Calu3 (cell line): Measurements from ENCODE around the gene SIRT5. TPM values are rescaled to one million over a fixed set of nuclear protein-coding genes. Genes with fewer than 3 reads are reported as not detected.

Experiments used
- BruUV-seq: library from RNA; stranded (reverse); fragments of 400-500 nt; replicated peaks from 2 replicates; lab custom pipeline; 2021; lab: Mats Ljungman, UMichigan
- CTCF ChIA-PET: fragments of 300-600 bp; sonication (Branson Sonifier 250); formaldehyde crosslinking; loops from one replicate; lab custom pipeline; 2022; ENCODE audit warnings: antibody characterized with exemption; lab: Charles Lee
- DNase-seq: peaks from one replicate; pipeline ENCODE4 v3.0.0; 2022
- H3K27ac Mint-ChIP-seq: one replicate; pipeline ENCODE4 v1.8.0; 2022; ENCODE audit warnings: mixed read lengths; ENCODE audit not compliant: unreplicated experiment
- H3K27me3 Mint-ChIP-seq: one replicate; pipeline ENCODE4 v1.8.0; 2022; ENCODE audit warnings: mixed read lengths; ENCODE audit not compliant: unreplicated experiment
- H3K36me3 Mint-ChIP-seq: one replicate; pipeline ENCODE4 v1.8.0; 2022; ENCODE audit warnings: mild to moderate bottlenecking, moderate library complexity, mixed read lengths; ENCODE audit not compliant: insufficient read depth, unreplicated experiment
- H3K4me1 Mint-ChIP-seq: one replicate; pipeline ENCODE4 v1.8.0; 2022; ENCODE audit warnings: mild to moderate bottlenecking, low read depth, mixed read lengths; ENCODE audit not compliant: unreplicated experiment
- H3K4me3 Mint-ChIP-seq: one replicate; pipeline ENCODE4 v1.8.0; 2022; ENCODE audit warnings: mild to moderate bottlenecking, low read depth, moderate library complexity, mixed read lengths; ENCODE audit not compliant: unreplicated experiment
- H3K9me3 Mint-ChIP-seq: one replicate; pipeline ENCODE4 v1.8.0; 2022; ENCODE audit warnings: low read depth, mixed read lengths; ENCODE audit not compliant: unreplicated experiment
- CTCF ChIP-seq: fragments of 200-600 bp; IDR thresholded peaks from one replicate; pipeline ENCODE4 v1.8.0; 2022; ENCODE audit warnings: antibody characterized with exemption; ENCODE audit not compliant: unreplicated experiment
- intact Hi-C: fragments of 100-400 bp; cut with micrococcal nuclease; formaldehyde crosslinking; loops from one replicate; pipeline ENCODE4 v1.10.0; 2022; ENCODE audit not compliant: unreplicated experiment
- total RNA-seq: library from RNA; stranded (reverse); gene quantifications from 2 replicates; pipeline ENCODE4 v1.2.3, GENCODE V29; 2022

The SIRT5 gene
- total RNA-seq, 1 experiment from 2014 or later: 13.5 TPM

DNA sequence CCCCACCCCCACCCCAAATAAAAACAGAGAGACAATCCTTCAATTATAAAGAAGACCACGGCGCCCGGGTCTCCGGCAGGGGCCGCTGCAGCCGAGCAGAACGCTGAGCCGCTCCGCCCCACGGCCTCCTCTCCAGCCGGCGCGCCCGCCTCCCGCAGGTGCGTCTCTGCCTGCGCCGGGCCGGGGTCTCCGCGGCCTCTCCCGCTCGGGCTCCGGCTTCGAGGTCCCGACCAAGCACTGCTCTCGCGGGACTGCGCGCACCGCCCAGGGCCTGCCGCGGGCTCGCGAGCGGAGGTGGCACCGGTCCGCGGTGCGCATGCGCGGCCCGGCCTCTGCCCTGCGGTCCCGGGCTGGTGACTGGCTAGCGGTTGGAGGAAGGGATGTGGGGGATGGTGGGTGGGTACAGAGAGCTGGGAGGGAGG is 241 bp upstream of the SIRT5 start:
- TF ChIP-seq CTCF: no peak
- CTCF ChIA-PET: interaction anchor here (0.6 to 1.8 kb wide), 7 partner anchors 15 to 245 kb away, joined by 3 to 7 read pairs (median 4); partner anchors contain the start of genes NOL7 and TBC1D7
- Mint-ChIP-seq H3K36me3 (peaks cover 18% of the 10 kb centered on the region), H3K27ac (peak overlapping the region; percentile 84), H3K9me3 (no peaks in the 10 kb centered on the region), H3K27me3 (no peaks in the 10 kb centered on the region), H3K4me1 (no peaks in the 10 kb centered on the region), H3K4me3 (peak overlapping the region; percentile 97)
- DNase-seq: peak; percentile 91
- intact Hi-C loops: loop anchor here (2.0 to 5.0 kb wide), 2 partner anchors 87 to 177 kb away; partner anchors contain the start of gene GFOD1
- no TSS peak for BruUV-seq

GRCh38 chr6:13575377-13575775 is 975 bp downstream of the SIRT5 start:
- no TSS peak for BruUV-seq
- H3K27me3 Mint-ChIP-seq: no peaks in the 10 kb centered on the region
- intact Hi-C loops: loop anchor here (1.0 to 2.0 kb wide), 2 partner anchors 89 to 239 kb away; partner anchors contain the start of gene GFOD1

GRCh38 chr6:13576017-13576416 is 1.6 kb downstream of the SIRT5 start:
- intact Hi-C loops: no loop called here
- H3K27me3 Mint-ChIP-seq: no peaks in the 10 kb centered on the region
- BruUV-seq: no TSS peak
- H3K27ac Mint-ChIP-seq: no peak overlapping the region
- CTCF ChIA-PET: no interaction called here
- DNase-seq: no peak
- no peaks in the 10 kb centered on the region for H3K9me3 Mint-ChIP-seq
- peak overlapping the region; percentile 97 for H3K4me3 Mint-ChIP-seq
- peaks cover 18% of the 10 kb centered on the region for H3K36me3 Mint-ChIP-seq
- TF ChIP-seq CTCF: no peak
- H3K4me1 Mint-ChIP-seq: no peaks in the 10 kb centered on the region

More at GRCh38 chr6:13575377-13575775, 975 bp downstream of the SIRT5 start:
- Mint-ChIP-seq H3K4me1 (no peaks in the 10 kb centered on the region), H3K9me3 (no peaks in the 10 kb centered on the region), H3K36me3 (peaks cover 18% of the 10 kb centered on the region), H3K4me3 (peak overlapping the region; percentile 97), H3K27ac (peak overlapping the region; percentile 84)
- peak; percentile 68 for TF ChIP-seq CTCF
- CTCF ChIA-PET: interaction anchor here (0.6 to 1.8 kb wide), 4 partner anchors 16 to 237 kb away, joined by 3 to 7 read pairs (median 4); no protein-coding TSS in a partner anchor
- no peak for DNase-seq

- intact Hi-C loops: no loop called here
- H3K27ac Mint-ChIP-seq: no peak overlapping the region
- TF ChIP-seq CTCF: no peak
- no peaks in the 10 kb centered on the region for H3K4me1 Mint-ChIP-seq
- CTCF ChIA-PET: no interaction called here
- no TSS peak for BruUV-seq
- H3K9me3 Mint-ChIP-seq: no peaks in the 10 kb centered on the region
- DNase-seq: no peak
- peaks cover 18% of the 10 kb centered on the region for H3K36me3 Mint-ChIP-seq
- H3K4me3 Mint-ChIP-seq: no peak overlapping the region
- no peaks in the 10 kb centered on the region for H3K27me3 Mint-ChIP-seq
Observed at GRCh38 chr6:13577926-13578325, 3.5 kb downstream of the SIRT5 start.
